GM21381 (cell line): ENCODE data around the gene IGF2BP3.

Experiments used
- ATAC-seq: cut with Tn5 transposase; IDR thresholded peaks from one replicate; pipeline ENCODE4 v1.9.1; 2021; ENCODE audit warnings: mild to moderate bottlenecking, moderate library complexity; ENCODE audit not compliant: unreplicated experiment

The IGF2BP3 gene

DNA sequence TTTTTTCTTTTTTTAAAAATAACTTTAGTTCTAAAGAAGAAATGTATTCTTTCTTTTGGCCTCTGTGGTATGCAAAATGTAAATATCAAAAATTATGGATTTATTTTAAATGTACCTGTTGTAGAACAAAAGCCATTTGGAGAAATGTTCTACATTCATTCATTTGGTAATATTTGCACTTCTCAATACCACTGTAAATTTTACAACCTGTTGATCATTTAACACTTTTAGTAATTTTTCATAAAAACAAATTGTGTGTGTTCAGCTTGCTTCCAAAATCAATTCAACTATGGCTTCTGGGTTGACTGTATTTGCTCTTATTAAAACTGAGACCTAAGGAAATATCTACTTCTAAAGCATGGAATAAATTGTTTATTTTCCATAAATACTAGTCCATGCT, 2.3 kb upstream of the IGF2BP3 start:
- no peak for ATAC-seq

GRCh38 chr7:23472046-23472445, 1.8 kb upstream of the IGF2BP3 start:
- ATAC-seq, result no peak

DNA sequence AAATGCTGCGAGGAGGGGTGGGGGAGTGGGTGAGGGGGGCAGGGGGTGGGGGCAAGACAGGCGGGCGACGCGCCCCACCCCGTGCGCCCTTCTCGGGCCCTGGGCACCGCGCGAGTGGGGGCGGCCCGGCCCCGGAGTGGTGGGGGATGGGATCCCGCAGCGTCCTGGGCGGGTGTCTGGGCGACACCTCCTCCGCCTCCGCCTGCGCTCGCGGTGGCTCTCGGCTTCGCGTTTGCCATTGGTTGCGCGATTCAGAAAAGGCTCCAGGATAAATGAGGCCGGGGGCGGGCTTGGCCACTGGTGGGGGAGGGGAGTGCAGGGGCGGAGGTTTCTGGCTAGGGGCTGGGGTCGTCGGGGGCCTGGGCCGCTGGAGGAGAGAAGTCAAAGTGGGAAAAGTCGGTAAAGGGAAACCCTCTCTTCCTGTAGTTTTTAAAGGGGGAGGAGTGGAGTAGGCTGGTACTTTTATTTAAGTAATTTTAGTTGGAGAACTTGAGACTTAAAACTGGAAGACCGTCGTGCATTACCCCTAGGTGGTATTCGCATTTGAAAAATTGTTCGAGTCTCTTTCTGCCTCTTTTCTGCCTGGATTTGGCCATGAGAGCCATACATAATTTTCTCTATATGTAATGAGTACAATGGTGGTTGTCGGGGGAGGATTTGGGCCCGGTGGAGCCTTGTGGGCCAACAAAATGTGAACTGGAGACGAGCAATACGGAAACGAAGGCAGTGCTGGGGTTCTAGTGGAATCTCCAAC, 992 bp upstream of the IGF2BP3 start:
- ATAC-seq, result no peak

DNA sequence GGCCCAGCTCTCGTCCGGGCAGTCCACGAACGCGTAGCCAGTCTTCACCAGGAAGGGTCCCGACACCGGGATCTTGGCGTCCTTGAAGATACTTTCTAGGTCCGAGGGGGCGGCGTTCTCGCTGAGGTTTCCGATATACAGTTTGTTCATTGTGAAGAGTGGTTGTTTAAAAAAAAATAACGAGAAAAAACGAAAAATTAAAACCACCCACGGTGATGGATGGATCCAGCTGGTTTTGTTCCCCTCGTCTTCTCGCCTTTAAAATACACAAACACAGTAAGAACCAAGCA, 385 bp downstream of the IGF2BP3 start:
- ATAC-seq, result no peak

DNA sequence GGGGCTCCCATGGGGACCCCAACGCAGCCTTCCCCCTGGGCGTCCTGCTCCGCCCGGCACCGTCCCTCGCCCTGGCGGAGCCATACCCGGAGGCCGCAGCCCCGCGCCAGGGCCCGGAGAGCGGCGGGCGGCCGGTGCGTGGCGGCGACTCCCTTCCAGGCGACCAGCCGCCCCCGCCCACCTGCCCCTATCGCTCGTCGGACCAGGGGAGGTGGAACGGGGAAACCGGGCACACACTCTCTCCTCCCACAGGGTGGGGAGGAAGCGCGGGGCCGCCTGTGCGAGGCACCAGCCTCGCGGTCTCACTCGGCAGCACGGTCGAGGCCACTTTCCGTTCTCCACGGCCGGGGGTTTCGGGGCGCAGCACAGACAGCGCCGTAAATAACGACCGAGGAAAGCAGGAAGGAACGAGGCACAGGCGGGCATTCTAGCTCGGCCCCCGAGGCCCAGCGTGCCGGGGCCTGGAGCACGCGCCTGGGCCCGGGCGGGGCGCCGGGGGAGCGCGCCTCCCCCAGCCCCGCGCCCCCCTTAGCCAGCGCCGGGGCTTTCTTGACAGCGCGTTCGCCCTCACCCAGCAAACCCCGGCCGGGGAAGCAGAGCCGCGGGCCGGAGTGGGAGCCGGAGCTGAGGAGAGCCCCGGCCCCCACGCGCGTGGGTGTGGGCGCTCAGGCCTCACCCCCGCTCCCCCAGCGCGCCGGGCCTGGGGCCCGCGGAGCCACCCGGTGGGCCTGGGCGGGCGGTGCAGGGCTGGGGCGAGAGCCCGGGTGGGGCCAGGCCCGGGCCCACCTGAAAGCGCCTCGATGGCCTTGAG, 936 bp downstream of the IGF2BP3 start:
- ATAC-seq, result no peak

- no peak for ATAC-seq
These were observed 1.7 kb downstream of the IGF2BP3 start for GRCh38 chr7:23468526-23469149.

DNA sequence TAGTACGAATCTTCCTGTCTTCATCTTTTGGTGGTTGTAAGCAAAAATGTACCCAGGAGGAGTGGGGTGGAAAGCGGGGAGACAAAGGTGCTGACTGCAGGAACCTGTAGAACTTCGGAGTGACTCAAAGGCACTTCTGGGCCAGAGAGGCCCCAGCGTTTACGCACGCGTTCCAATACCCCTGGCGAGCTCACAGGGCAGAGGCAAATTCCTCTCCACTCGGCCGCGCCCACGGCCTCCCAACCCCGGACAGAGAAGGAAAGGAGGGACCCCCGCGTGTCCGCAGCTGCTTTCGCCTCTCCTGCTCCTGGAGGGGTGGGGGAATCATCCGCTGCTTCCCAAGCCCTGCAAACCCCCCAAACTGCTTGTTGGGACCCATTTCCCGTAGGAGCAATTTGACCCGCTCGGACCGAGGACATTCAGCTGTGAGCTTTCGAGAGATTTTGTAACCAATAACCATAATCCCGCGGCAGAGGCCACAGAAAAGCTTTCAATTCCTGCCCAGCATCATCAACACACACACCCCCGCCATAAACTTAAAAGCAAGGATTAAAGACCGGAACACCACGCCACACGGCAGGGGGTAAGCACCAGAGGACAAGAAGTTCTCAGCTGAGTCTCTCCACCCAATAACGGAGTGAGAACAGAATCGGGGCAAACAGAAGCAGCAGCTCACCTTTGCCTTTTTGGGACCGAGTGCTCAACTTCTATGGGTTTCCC, 2.3 kb downstream of the IGF2BP3 start:
- no peak for ATAC-seq

DNA sequence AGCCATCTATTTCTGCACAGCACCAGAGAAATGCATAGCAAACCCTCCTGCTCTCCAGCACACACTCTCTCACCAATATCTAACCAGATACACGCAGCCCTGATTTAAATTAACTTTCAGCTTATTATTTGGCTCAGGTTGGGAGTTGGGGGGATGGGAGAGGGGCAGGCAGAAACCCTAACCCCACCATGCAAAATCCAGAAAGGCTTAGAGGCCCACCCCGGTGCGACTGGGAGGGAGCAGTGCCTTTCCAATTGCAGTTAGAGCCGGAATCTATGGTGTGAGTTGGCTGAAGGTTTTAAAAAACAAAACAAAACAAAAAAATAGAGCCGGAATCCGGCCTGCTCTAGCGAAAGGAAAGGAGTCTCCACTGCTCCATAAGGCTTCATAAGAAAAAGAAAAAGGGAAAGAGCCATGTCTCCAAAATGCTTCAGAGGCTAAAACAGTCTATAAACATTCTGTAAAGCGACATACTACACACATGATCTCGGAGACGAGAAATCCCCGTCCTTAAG, 2.9 kb downstream of the IGF2BP3 start:
- no peak for ATAC-seq

GRCh38 chr7:23462846-23463245, 7.4 kb downstream of the IGF2BP3 start:
- no peak for ATAC-seq

- no peak for ATAC-seq
These were observed 12.2 kb downstream of the IGF2BP3 start for GRCh38 chr7:23458044-23458443.

- ATAC-seq, result no peak
These were observed 14.2 kb downstream of the IGF2BP3 start for GRCh38 chr7:23456093-23456492.

GRCh38 chr7:23454881-23455526, 15.3 kb downstream of the IGF2BP3 start:
- no peak for ATAC-seq

DNA sequence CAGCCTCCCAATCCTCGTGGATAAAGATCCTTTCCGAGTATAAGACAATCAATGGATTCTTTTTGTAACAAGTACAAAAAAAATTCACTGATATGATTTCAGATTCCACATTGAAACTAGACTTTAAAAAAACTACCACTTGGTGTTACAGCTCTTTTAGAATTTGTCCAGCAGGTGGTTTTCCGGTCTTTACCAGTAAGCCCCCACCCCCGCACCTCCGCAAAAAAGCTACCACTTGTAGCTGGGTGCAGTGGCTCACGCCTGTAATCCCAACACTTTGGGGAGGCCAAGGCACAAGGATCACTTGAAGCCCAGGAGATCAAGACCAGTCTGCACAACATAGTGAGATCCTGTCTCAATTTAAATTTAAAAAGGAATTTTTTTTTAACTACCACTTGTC, 19.8 kb downstream of the IGF2BP3 start:
- ATAC-seq, result no peak

- ATAC-seq, result no peak
These were observed 20.4 kb downstream of the IGF2BP3 start for GRCh38 chr7:23449941-23450340.

DNA sequence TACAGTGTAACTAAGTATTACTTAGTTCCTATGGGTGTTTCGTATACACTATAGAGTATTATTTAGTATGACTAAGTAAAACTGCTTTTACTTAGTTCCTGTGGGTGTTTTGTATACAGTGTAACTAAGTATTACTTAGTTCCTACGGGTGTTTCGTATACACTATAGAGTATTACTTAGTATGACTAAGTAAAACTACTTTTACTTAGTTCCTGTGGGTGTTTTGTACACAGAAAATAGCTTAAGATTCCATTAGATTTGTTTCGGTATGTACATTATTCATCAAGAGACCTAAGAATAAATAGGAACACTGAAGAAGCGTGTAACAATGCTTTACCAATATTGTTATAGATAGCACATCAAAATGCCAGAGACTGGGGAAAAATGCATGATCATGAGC, 25.0 kb downstream of the IGF2BP3 start:
- no peak for ATAC-seq

DNA sequence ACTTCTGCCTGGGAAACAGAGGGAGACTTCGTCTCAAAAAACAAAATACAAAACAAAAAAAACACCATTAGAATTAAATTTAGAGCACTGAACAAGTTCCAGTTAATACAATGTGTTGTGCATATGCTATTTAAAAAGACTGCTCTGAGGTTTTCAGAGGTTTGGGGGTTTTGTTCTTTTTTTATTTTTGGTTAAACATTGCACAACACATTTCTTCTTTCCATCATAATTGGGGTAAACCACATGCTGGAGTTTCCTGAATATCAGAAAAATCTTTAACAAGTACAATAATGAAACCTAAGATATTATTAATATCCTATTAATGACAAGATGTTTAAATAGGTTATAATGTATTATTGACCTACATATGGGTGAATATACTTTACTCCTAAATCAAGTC, 26.3 kb downstream of the IGF2BP3 start:
- no peak for ATAC-seq

DNA sequence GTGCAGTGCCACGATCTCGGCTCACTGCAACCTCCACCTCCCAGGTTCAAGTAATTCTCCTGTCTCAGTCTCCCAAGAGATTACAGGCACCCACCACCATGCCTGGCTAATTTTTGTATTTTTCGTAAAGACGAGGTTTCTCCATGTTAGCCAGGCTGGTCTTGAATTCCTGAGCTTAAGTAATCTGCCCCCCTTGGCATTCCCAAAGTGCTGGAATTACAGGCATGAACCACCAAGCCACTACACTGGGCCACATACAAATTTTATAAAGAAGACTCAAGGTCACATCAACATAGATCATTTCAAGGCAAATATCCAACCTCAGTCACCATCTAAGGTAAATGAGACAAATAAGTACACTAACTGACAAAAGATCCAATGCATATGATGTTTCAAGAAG, 32.1 kb downstream of the IGF2BP3 start:
- no peak for ATAC-seq

GRCh38 chr7:23434147-23434917, 36.0 kb downstream of the IGF2BP3 start:
- ATAC-seq, result no peak

GRCh38 chr7:23431702-23432199, 38.5 kb downstream of the IGF2BP3 start:
- no peak for ATAC-seq

DNA sequence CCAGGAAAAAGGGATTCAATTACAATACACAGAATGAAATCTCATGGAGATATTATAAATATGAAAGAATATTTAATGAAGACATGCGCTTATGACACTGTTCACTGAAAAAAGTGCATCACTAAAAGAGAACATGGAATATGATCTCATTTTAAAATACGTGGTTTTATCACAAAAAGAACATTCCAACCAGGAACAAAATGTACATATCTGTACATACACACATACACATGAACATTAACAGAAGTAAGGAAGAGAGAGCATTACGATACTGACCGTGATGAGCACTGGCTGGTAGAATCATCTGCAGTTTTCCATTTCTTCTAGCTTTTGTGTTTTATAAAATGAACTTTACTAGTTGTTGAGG, 39.4 kb downstream of the IGF2BP3 start:
- ATAC-seq, result no peak
